ENCODE data around the gene CDC42BPB.

CDC42BPB gene

DNA sequence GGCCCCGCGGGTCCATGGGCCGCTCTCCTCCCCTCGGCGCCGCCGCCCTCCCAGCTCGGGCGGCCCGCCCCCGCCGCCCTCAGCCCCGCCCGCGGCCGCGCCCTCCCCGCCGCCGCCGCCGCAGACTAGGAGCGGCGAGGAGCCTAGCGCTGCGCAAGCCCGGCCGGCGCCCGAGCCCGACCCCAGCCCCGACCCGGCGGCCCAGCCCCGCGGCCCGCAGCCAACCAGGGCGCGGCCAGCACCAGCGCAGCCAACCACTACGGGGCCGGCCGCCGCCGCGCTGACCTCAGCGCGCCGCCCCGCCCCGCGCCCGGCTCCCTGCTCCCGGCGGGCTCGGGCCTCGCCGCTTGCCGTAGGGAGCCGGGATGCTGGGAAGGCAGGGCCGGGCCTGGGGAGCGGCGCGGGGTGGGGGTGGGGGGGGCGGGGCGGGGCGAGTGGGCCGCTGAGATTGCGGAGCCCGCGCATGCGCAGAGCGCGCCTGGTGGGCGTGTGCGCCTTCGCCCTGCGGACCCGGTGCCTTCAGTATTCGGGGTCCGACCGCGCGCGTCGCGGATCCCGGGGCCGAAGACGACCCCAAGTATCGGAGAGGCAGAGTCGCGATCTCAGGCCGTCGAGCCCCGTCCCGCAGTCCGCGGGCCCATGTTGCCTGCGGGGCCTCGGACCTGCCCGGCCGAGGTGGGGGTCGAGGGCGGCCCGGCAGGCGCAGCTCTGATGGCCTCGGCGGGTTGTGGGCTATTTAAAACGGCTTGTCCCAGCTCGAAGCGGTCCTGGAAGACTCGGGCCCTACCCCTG is at the start of gene CDC42BPB:
Gene CDC42BPB (minus strand): TSS at position 178 of the 792 bp plus-strand sequence. CDS start 376 bp downstream, outside the sequence.
- DNase-seq, result peak; percentile 80

DNA sequence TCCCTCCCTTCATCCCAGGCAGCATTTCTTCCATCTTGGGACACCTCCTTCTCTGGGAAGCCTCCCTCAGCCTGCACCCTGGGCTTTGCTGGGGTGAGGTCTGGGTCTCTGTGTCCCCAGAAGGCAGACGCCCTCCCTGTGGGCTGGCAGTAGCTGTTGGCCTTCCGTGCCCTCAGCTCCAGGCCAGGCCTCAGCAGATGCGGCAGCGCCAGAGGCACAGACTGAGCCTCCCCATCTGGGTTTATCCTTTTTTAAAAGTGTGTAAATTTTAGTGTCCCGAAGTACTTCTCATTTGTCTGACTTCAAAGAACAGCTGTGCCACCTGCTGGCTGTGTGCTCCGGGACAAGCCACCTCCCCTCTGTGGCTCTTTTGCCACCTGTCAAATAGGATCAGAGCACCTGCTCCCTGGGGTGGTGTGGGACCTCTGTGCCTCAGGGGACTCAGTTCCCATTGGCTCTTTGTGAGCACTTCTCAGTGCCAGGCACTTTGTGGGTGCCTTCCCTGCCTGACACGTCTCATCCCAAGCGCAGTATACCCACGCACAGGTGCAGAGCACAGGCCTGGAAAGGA is 48.3 kb upstream of the CDC42BPB start:
- DNase-seq, result no peak

GRCh38 chr14:103104654-103105452 is 47.5 kb upstream of the CDC42BPB start:
- DNase-seq, result peak; percentile 95

GRCh38 chr14:103104389-103104653 is 47.0 kb upstream of the CDC42BPB start:
- DNase-seq, result no peak

DNA sequence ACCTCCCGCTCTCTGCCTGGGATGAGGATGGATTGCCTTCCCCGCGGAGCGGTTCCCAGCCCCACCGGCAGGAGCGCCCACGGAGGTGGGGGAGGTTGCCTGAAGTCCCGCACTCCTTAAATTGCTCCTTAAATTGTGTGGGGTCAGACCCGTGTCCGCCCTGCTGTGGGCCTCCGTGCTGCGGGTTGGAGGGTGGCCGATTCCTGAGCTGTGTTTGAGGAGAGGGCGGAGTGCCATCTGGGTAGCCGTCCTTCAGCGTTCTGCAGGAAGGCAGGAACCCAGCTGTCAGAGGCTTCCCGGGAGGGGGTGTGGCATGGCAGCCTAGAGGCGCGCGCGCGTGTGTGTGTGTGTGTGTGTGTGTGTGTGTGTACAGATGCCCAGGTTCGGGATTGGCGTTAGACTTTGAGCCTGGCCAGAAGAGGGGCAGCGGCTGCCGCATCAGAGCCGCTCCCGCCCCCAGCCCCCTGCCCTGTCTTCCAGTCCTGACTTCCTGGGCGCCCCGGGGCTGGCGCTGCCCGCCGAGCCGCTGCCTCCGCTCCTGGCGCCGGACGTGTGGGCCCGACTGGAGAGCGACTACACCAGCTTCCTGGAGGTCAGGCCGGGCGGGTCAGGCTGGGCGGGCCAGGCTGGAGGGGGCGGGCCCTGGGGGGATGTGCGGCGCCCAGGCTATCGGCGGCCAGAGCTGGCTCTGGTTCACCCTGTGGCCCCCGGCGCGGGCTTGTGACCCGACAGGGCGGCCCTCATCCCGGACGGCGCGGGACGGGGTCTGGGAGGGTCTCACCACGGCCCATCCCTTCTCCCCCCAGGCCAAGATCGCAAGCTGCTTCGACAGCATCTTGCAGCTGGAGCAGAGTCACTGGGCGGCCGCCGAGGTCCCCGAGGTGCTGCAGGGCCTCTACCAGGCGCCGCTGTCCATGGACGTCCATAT is 46.4 kb upstream of the CDC42BPB start:
- DNase-seq, result peak; percentile 95

GRCh38 chr14:103102689-103103260 is 45.4 kb upstream of the CDC42BPB start:
- DNase-seq, result no peak

DNA sequence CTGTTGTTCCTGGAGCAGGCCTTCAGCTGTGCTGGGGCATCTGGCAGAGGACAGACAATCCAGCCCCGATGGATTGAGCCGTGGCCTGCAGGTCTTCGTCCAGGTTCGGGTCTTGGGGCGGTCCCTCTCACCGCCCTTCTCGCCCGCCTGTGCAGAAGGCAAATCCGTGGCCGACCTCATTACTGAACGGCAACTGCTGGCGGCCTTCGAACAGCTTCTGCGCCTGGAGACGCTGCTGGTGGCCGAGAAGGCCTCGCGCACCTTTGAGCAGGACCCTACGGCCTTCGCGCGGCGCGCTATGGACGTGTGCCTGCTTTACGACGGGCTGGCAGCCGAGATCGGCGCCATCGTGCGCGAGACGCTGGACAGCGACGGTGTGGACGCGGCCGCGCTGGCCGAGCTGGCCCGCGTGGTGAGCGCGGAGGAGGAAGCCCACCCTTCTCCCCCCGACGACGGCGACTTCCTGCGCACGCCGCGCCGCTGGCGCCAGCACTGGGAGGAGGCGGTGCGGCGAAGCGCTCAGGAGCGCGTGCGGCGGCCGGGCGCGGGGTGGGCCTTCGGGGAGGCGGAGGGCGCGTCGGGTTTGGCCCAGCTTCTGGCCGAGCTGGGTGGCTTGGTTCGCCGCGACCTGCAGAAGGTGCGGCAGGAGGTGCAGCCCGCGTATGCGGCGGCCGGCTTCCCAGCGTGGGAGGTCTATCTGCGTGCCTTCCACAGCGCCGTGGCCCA is 44.8 kb upstream of the CDC42BPB start:
- DNase-seq, result no peak

- no peak for DNase-seq
Measured at GRCh38 chr14:103101257-103101962, 44.1 kb upstream of the CDC42BPB start.

DNA sequence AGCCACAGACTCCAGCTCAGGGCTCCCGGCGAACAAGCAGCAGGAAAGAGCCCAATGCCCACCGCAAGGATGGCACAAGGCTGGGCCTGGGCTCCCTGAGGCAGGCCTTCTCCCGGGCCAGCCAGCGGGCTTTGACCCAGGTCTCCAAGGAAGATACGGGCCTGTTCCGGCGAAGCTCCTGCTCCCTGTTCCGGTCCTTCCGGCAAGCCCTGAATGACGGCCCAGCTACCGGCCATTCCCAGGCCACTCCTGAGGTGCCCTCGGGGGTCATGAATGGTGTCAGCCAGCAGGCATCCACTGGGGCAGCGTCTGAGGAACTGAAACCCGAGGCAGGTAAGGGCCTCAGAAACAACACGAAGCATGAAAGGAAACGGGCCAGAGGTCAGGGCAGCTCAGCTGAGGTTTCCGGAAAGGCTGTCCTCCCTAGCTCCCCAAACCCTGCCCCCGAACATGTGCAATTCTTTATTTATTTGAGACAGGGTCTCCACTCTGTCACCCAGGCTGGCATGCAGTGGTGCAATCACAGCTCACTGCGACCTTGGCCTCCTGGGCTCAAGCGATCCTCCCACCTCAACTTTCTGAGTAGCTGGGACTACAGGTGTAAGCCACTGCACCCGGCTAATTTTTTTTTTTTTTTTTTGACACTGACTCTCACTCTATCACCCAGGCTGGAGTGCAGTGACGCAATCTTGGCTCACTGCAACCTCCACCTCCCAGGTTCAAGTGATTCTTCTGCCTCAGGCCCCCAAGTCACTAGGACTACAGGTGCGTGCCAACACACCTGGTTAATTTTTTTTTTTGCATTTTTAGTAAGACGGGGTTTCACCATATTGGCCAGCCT is 43.2 kb upstream of the CDC42BPB start:
- DNase-seq, result peak; percentile 24

DNA sequence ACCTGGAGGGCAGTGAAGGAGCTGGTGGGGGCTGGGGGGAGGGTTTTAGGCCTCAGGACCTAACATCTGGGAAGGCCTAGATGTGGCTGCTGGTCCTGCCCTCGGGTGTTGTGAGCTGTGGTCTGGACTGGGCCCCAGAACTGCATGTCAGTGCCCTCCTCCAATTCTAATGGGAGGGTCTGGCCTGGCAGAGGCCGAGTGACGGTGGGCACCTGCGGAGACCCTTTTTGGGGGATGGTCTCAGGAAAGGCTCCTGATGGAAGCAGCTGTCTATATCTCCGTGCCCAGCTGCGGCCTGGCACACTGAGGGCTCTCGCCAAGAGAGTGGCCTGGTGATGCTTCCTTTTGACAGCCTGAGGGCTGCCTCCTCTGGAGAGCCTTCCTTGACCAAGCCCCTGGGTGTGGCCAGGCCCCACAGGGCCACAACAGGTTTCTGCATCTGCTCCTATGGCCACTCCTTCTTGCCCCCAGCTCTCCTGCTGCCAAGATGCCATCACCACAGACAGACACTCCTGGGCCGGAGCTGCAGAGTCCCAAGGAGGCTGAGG is 42.5 kb upstream of the CDC42BPB start:
- peak; percentile 20 for DNase-seq

GRCh38 chr14:103099081-103099732 is 41.9 kb upstream of the CDC42BPB start:
- no peak for DNase-seq

- no peak for DNase-seq
Measured at GRCh38 chr14:103097994-103098957, 40.9 kb upstream of the CDC42BPB start.

DNA sequence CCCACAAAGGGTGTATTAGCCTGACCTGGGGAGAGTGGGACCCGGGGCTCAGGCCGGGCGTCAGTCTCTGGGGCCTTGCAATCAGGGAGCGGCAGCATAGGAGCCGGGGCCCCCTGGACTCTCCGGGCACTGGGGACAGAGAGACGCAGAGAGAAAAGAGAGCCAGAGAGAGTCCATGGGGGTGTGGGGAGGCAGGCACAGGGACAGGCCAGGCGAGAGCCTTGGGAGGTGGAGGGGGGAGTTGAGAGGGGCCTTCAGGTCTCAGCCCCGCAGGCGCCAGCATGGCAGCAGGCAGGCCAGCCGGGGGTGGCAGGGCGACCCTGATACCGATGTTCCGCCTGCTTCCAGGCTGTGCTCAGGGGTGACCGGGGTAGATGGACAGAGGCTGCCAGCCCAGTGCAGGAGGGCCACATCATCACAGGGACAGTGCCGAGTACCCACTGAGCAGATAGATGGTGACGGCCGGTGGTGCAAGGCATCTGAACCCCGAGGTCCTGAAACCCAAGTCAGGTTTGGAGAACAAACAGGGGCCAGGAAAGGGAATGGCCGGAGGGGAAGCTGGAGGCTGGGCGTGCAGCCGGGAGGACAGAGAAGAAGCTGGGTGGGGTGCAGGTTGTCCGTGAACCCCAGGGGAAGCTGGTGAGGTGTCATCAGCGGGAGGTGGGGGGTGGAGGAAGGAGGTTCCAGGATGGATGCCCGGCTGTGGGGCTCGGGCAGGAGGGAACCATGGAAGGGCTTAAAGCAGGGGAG is 40.1 kb upstream of the CDC42BPB start:
- DNase-seq, result no peak

DNA sequence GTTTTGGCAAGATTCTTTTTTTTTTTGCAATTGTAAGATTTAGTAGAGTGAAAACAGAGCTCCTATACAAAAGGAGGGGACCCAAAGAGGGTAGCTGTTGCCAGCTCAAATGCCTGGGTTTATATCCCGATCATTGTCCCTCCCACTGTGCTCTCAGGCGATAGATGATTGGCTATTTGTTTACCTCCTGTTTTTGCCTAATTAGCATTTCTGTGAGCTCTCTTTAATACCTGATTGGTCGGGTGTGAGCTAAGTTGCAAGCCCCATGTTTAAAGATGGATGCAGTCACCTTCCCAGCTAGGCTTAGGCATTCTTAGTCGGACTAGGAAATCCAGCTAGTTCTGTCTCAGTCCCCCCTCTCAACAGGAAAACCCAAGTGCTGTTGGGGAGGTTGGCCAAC is 39.0 kb upstream of the CDC42BPB start:
- no peak for DNase-seq

DNA sequence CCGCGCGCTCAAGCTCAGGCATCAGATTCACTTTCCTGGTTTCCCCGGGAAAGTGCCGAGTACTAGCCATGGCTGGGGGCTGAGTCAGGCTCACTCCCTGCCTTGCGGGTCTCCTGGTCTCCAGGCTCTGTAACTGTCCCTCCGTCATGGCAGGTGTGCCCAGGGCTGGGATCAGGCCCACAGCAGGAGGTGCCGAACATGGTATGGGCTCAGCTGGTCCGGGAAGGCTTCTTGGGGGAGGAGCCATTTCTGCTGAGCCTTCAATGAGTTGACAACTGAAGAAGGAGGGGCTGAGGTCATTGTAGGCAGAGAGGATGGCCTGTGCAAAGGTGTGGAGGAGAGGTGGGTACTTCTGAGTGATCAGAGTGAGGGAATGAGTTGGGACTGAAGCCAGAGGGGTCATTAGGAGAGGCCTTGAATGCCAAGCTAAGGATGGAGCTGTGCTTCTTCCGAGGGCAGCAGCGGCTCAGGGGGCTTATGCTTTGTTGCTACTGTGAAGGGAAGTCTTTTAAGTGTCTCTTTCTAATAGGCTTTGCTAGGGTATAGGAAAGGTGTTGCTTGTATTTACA is 37.9 kb upstream of the CDC42BPB start:
- DNase-seq, result no peak

DNA sequence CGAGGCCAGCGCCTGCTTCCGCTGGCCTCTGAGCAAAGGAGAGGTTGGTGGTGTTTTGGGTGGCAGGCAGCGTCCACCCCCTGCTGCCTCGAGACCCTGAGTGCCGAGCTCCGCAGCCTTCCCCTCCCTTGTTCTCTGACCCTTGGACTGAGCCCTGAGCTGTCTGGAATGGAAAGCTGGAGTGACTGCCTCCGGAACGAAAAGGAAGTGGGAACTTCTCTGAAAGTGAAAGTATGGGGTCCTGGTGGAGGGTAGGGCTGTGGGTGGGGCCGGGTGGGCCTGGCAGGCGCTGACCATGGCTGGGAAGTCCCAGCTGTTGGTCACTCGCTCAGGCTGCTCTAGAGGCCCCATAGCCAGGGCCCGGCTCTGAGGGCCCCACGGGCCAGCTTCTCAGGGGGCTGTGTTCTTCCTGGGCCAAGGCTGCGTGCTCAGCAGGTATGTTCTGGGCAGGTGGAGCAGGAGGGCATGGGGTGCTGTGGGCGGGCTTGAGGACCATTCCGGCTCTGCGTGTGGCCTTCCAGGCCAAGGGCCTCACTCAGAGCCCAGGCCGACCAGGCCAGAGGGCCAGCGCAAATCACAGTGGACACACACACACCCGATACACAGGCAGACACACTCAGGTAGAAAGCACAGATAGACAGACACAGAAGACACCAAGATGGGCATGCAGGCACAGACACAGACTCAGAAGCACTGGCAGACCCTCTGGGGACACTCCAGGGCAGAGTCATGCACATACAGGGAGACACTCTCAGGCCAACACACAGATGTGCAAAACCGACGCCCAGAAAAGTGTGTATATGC is 37.3 kb upstream of the CDC42BPB start, which contains the start of gene EXOC3L4:
Gene EXOC3L4 (plus strand): TSS at position 320 of the 804 bp plus-strand sequence. CDS start 5,495 bp downstream, outside the sequence.
- no peak for DNase-seq

Measured in 8988T (cell line).